ENCODE results near the gene HOXC6.
"Not testable (repeated sequence)": the region's sequence is repeated elsewhere in the genome, so short reads cannot be mapped to it uniquely, and the experiment has no call there.

The HOXC6 gene

GRCh38 chr12:54035568-54036264 is 7.5 kb downstream of the HOXC6 start:
- H3K4me3 Mint-ChIP-seq, result no peak overlapping the region
- no peak overlapping the region for H3K27ac Mint-ChIP-seq
- peaks cover 61% of the 10 kb centered on the region for H3K27me3 Mint-ChIP-seq
- peaks cover 13% of the 10 kb centered on the region for H3K4me1 Mint-ChIP-seq
- H3K9me3 Mint-ChIP-seq, result no peaks in the 10 kb centered on the region
- H3K36me3 Mint-ChIP-seq, result no peaks in the 10 kb centered on the region

DNA sequence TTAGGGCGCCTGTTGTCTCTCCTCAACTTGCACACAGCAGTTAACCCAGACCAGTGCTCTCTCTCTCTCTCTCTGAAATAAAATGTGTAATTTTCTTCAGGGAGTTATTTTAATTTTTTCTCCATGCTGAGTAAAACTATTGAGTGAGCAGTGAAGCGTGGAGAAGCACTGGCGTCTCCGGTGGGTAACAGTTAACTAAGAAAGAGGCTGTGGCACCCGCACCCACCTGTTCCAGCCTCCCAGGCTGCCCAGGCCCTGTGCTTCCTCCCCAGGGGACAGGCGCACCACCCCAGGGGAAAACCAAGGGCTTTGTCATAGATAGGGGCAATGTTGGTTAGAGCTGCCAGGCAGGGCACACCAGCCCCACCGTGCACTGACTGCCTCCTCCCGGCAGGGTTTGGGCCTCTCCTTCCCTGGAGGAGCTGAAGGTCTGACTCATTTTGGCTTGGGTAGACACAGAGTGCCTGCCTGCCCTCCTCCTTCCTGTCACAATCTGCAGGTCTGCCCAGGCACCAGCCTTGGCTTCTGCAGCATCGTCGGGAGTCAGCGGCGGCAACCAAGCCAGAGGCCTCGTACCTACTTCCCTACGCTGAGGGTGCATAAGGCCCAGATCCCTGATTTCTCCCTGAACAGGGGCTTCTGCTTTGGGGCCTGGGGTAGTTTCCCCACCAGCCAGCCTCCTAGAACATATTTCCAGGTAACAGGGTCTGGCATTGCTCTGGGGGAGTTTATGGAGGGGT is 8.6 kb downstream of the HOXC6 start:
- H3K9me3 Mint-ChIP-seq, result no peaks in the 10 kb centered on the region
- H3K36me3 Mint-ChIP-seq, result no peaks in the 10 kb centered on the region
- H3K27ac Mint-ChIP-seq, result no peak overlapping the region
- H3K27me3 Mint-ChIP-seq, result peaks cover 63% of the 10 kb centered on the region
- no peak overlapping the region for H3K4me3 Mint-ChIP-seq
- H3K4me1 Mint-ChIP-seq, result peaks cover 13% of the 10 kb centered on the region

DNA sequence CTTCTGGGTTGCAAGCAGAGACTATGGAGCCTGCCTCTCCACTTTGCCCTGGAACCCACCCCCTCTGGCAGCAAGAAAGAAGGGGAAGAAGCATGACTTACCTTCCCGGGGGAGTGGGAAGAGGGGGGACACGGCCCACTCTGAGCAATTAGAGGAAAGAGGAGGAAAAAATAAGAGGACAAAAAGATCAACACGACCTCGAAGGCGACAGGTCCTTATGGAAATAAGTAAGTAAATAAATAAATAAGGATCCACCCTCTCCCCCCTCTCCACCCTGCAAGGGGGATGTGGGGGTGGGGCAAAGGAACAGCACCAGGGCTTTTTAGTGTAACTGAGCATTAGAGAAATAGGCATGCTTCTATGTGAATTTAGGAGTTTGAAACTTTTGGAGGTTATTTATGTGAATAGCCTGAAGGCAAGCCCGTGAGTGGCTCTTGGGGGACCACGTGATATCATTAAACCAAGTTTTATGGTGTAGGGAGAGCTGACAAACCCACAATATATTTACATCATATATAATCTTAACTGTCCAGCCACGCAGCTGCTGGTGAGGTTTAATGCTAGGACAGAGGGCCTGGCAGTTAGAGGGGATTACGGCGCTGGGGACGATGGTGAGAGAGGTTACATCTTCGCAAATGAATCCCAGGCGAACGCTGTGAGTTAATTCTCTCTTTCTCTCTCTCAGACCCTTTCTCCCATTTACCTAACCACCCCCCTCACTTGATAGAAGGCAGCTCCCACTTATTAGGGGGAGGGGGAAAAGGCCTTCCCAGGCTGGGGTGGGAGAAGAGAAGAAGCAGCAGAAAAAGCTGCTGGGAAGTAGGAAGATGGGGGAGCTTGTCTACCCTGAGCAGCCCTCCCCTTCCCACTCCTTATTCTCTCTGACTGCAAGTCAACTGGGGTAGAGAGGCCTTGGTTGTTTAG is 9.4 kb downstream of the HOXC6 start:
- Mint-ChIP-seq H3K9me3 (no peaks in the 10 kb centered on the region), H3K27me3 (peaks cover 61% of the 10 kb centered on the region), H3K27ac (no peak overlapping the region), H3K36me3 (no peaks in the 10 kb centered on the region), H3K4me1 (peaks cover 13% of the 10 kb centered on the region), H3K4me3 (no peak overlapping the region)

- Mint-ChIP-seq H3K4me1 (peaks cover 12% of the 10 kb centered on the region), H3K27ac (no peak overlapping the region), H3K9me3 (no peaks in the 10 kb centered on the region), H3K4me3 (no peak overlapping the region), H3K27me3 (peaks cover 61% of the 10 kb centered on the region), H3K36me3 (no peaks in the 10 kb centered on the region)
These were observed 10.1 kb downstream of the HOXC6 start for GRCh38 chr12:54038284-54038870.

GRCh38 chr12:54038871-54039414 is 10.7 kb downstream of the HOXC6 start:
- no peaks in the 10 kb centered on the region for H3K9me3 Mint-ChIP-seq
- H3K4me3 Mint-ChIP-seq, result no peak overlapping the region
- no peak overlapping the region for H3K27ac Mint-ChIP-seq
- H3K27me3 Mint-ChIP-seq, result peaks cover 61% of the 10 kb centered on the region
- H3K36me3 Mint-ChIP-seq, result no peaks in the 10 kb centered on the region
- H3K4me1 Mint-ChIP-seq, result peaks cover 8% of the 10 kb centered on the region

DNA sequence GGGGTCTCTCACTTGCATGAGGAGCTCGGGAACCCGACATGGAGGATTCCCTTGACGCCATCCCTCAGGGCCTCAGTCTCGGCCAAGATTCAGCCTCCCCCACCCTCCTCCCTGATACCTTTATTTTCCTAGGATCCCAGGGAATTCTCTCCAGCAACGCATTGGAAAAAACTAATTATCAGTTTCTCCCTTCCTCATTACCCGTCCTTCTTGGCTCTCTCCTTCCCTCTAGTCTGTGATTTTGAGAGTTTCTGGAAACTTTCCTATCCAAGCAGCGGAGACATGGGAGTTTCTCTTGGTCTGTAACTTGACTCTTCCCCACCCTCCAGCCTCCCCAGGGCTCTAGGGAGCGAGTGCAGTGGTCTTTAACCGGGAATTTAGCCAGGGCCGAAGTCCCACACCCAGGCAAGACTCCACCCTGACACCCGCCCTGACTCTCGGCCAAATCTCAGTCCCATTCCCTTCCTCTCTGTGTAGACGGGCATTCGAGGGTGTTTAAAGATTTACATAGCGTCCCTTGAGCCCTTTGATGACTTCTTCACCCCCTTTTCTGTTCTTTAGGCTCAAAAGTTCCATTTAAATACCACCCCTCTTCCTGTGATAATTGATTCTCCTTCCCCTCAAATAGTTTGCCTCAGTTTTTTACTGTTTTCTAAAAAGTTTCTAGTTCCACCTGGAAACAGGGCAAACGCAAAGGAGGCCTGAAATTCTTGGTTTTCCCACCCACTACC is 11.3 kb downstream of the HOXC6 start:
- Mint-ChIP-seq H3K27me3 (peaks cover 61% of the 10 kb centered on the region), H3K4me3 (no peak overlapping the region), H3K36me3 (no peaks in the 10 kb centered on the region), H3K27ac (no peak overlapping the region), H3K9me3 (no peaks in the 10 kb centered on the region), H3K4me1 (peaks cover 7% of the 10 kb centered on the region)

DNA sequence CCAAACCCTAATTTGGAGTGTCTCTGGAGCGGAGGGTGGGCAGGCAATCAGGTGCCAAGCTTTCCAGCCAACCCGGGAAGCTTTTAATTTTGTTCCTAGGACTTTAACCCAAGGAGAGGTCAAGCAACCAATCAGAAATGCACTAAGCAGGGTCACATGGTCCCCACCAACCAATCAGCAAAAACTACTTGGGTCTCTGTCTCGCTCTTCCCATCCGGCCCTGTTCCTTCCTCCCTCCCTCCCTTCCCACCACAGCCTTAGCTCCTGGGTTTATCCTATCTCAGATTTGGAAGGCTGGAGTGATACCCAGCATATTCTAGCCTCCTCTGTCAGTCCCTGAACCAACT is 11.9 kb downstream of the HOXC6 start:
- no peaks in the 10 kb centered on the region for H3K36me3 Mint-ChIP-seq
- peaks cover 4% of the 10 kb centered on the region for H3K4me1 Mint-ChIP-seq
- H3K27ac Mint-ChIP-seq, result no peak overlapping the region
- peaks cover 63% of the 10 kb centered on the region for H3K27me3 Mint-ChIP-seq
- H3K4me3 Mint-ChIP-seq, result no peak overlapping the region
- no peaks in the 10 kb centered on the region for H3K9me3 Mint-ChIP-seq

GRCh38 chr12:54040648-54041047 is 12.4 kb downstream of the HOXC6 start:
- no peaks in the 10 kb centered on the region for H3K9me3 Mint-ChIP-seq
- H3K27ac Mint-ChIP-seq, result no peak overlapping the region
- no peaks in the 10 kb centered on the region for H3K36me3 Mint-ChIP-seq
- no peak overlapping the region for H3K4me3 Mint-ChIP-seq
- H3K4me1 Mint-ChIP-seq, result peaks cover 4% of the 10 kb centered on the region
- peaks cover 65% of the 10 kb centered on the region for H3K27me3 Mint-ChIP-seq

GRCh38 chr12:54041097-54041690 is 13.0 kb downstream of the HOXC6 start:
- no peaks in the 10 kb centered on the region for H3K9me3 Mint-ChIP-seq
- H3K36me3 Mint-ChIP-seq, result no peaks in the 10 kb centered on the region
- peaks cover 66% of the 10 kb centered on the region for H3K27me3 Mint-ChIP-seq

DNA sequence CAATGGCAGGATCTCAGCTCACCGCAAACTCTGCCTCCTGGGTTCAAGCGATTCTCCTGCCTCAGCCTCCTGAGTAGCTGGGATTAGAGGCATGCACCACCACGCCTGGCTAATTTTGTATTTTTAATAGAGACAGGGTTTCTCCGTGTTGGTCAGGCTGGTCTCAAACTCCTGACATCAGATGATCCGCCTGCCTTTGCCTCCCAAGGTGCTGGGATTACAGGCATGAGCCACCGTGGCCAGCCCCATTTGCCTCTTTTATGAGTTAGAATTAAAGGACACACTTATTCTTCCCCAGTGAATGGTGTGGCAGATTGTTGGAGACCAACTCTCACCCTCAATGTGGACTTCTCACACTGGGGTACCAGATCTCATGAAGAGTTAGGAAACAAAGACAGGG is 13.8 kb downstream of the HOXC6 start:
- not testable (repeated sequence) for H3K27ac Mint-ChIP-seq, H3K36me3 Mint-ChIP-seq, H3K9me3 Mint-ChIP-seq, H3K4me3 Mint-ChIP-seq
- Mint-ChIP-seq H3K4me1 (peaks cover 10% of the 10 kb centered on the region), H3K27me3 (peaks cover 70% of the 10 kb centered on the region)

More at GRCh38 chr12:54041097-54041690, 13.0 kb downstream of the HOXC6 start:
- Mint-ChIP-seq H3K4me1 (peaks cover 4% of the 10 kb centered on the region), H3K27ac (no peak overlapping the region), H3K4me3 (no peak overlapping the region)

- H3K27ac Mint-ChIP-seq, result no peak overlapping the region
- H3K27me3 Mint-ChIP-seq, result peaks cover 69% of the 10 kb centered on the region
- no peaks in the 10 kb centered on the region for H3K9me3 Mint-ChIP-seq
- no peaks in the 10 kb centered on the region for H3K36me3 Mint-ChIP-seq
- H3K4me3 Mint-ChIP-seq, result no peak overlapping the region
- peaks cover 16% of the 10 kb centered on the region for H3K4me1 Mint-ChIP-seq
These were observed 15.0 kb downstream of the HOXC6 start for GRCh38 chr12:54042970-54043853.

- H3K4me3 Mint-ChIP-seq, result no peak overlapping the region
- H3K27me3 Mint-ChIP-seq, result peaks cover 71% of the 10 kb centered on the region
These were observed 16.3 kb downstream of the HOXC6 start for GRCh38 chr12:54044425-54045103.

GRCh38 chr12:54045401-54045800 is 17.2 kb downstream of the HOXC6 start:
- H3K4me1 Mint-ChIP-seq, result peaks cover 23% of the 10 kb centered on the region
- no peak overlapping the region for H3K4me3 Mint-ChIP-seq
- no peak overlapping the region for H3K27ac Mint-ChIP-seq
- no peaks in the 10 kb centered on the region for H3K9me3 Mint-ChIP-seq
- H3K27me3 Mint-ChIP-seq, result peaks cover 72% of the 10 kb centered on the region
- no peaks in the 10 kb centered on the region for H3K36me3 Mint-ChIP-seq

More at GRCh38 chr12:54044425-54045103, 16.3 kb downstream of the HOXC6 start:
- peaks cover 16% of the 10 kb centered on the region for H3K4me1 Mint-ChIP-seq
- no peaks in the 10 kb centered on the region for H3K36me3 Mint-ChIP-seq
- H3K9me3 Mint-ChIP-seq, result no peaks in the 10 kb centered on the region
- H3K27ac Mint-ChIP-seq, result no peak overlapping the region
